MM.1S (cell line): ENCODE data around the gene PPAN.

Source experiments
- CTCF ChIP-seq: fragments of 300-600 bp; sonication (generic); IDR thresholded peaks from 2 replicates; pipeline ENCODE4 v1.5.1; 2016; ENCODE audit warnings: antibody characterized with exemption, low read length, mixed read lengths
- EZH2 ChIP-seq: fragments of 300-600 bp; sonication (generic); optimal IDR thresholded peaks from 2 replicates; pipeline ENCODE3; 2017; ENCODE audit warnings: low read depth, mild to moderate bottlenecking, antibody characterized with exemption, low read length, mixed read lengths
- EZH2phosphoT487 ChIP-seq: fragments of 300-600 bp; sonication (generic); IDR thresholded peaks from 2 replicates; pipeline ENCODE4 v1.6.1; 2018; ENCODE audit warnings: antibody characterized with exemption, low read length

GRCh38 chr19:10083911-10084310, 22.3 kb upstream of the PPAN start:
- no peak for TF ChIP-seq EZH2
- TF ChIP-seq CTCF = no peak
- TF ChIP-seq EZH2phosphoT487 = no peak
